Fibroblast of lung (primary cell): Measurements from ENCODE around the gene FECH. TPM values are rescaled to one million over a fixed set of nuclear protein-coding genes. Genes with fewer than 3 reads are reported as not detected.
A peak's percentile ranks its signal among the peaks of the same experiment; 100 is the strongest.

ENCODE experiments used
- DNase-seq, 2 donors: peaks; one replicate each; pipeline versions ENCODE4 v3.0.0 to v3.0.0-alpha.2; 2010; ENCODE audit warnings: low read depth in 2 of 2
- H2AFZ ChIP-seq: 2 replicates; pipeline ENCODE4 v1.5.1; 2012; ENCODE audit warnings: low read length, control low read depth, inconsistent platforms
- H3K27ac ChIP-seq: 2 replicates; pipeline ENCODE4 v1.5.1; 2011; ENCODE audit warnings: low read length, control low read depth; ENCODE audit not compliant: insufficient read depth
- H3K27me3 ChIP-seq: 2 replicates; pipeline ENCODE4 v1.5.1; 2011; ENCODE audit warnings: mild to moderate bottlenecking, low read length; ENCODE audit not compliant: control insufficient read depth, insufficient read depth
- H3K36me3 ChIP-seq: 2 replicates; pipeline ENCODE4 v1.5.1; 2011; ENCODE audit warnings: low read length; ENCODE audit not compliant: control insufficient read depth, insufficient read depth
- H3K4me1 ChIP-seq: 2 replicates; pipeline ENCODE4 v1.5.1; 2011; ENCODE audit warnings: low read length; ENCODE audit not compliant: control insufficient read depth, insufficient read depth; ENCODE audit errors: extremely low read depth
- H3K4me2 ChIP-seq: 2 replicates; pipeline ENCODE4 v1.5.1; 2011; ENCODE audit warnings: low read length, control low read depth; ENCODE audit not compliant: insufficient read depth; ENCODE audit errors: extremely low read depth
- H3K4me3 ChIP-seq, 4 experiments: fragments of 200-600 bp in 1 of 4; sonication (generic) in 1 of 4; replicated peaks in 1 of 4; 2 replicates each; pipeline ENCODE4 v1.5.1; 2011 to 2016; ENCODE audit warnings: low read length in 4 of 4, low read depth in 3 of 4, mild to moderate bottlenecking in 3 of 4, control low read depth in 2 of 4, inconsistent platforms in 1 of 4, mixed read lengths in 1 of 4; ENCODE audit not compliant: insufficient read depth in 1 of 4; ENCODE audit errors: control extremely low read depth in 1 of 4
- H3K79me2 ChIP-seq: 2 replicates; pipeline ENCODE4 v1.5.1; 2012; ENCODE audit warnings: mild to moderate bottlenecking, low read length, inconsistent platforms; ENCODE audit not compliant: control insufficient read depth, insufficient read depth
- H3K9ac ChIP-seq: 2 replicates; pipeline ENCODE4 v1.5.1; 2011; ENCODE audit warnings: mild to moderate bottlenecking, low read length, control low read depth; ENCODE audit not compliant: insufficient read depth
- H3K9me3 ChIP-seq: 2 replicates; pipeline ENCODE4 v1.5.1; 2012; ENCODE audit warnings: low read depth, low read length; ENCODE audit not compliant: control insufficient read depth, insufficient read depth
- H4K20me1 ChIP-seq: 2 replicates; pipeline ENCODE4 v1.5.1; 2011; ENCODE audit warnings: low read length; ENCODE audit not compliant: control insufficient read depth, insufficient read depth; ENCODE audit errors: extremely low read depth
- CTCF ChIP-seq, 2 donors: IDR thresholded peaks in 1 of 2; conservative IDR thresholded peaks in 1 of 2; 1 replicate in 1 of 2; 2 replicates in 1 of 2; pipeline ENCODE4 v1.5.1; 2011 to 2012; ENCODE audit warnings: low read length in 2 of 2, control low read depth in 1 of 2, inconsistent platforms in 1 of 2, low read depth in 1 of 2, mild to moderate bottlenecking in 1 of 2
- EZH2 ChIP-seq: IDR thresholded peaks from 2 replicates; pipeline ENCODE4 v1.5.1; 2012; ENCODE audit warnings: low read length, control low read depth, mild to moderate bottlenecking; ENCODE audit errors: missing control alignments
- polyA plus RNA-seq, 2 donors: library from polyadenylated mRNA; depleted of rRNA in 1 of 2; stranded (reverse) in 1 of 2; unstranded in 1 of 2; fragments of >200 nt; gene quantifications; 2 replicates each; pipeline ENCODE4 v1.2.1, GENCODE V29; 2011 to 2012; ENCODE audit warnings: missing spikeins in 1 of 2
- total RNA-seq: library from RNA; depleted of rRNA; stranded (reverse); fragments of >200 nt; gene quantifications from 2 replicates; pipeline ENCODE4 v1.2.1, GENCODE V29; 2014

The FECH gene
- total and polyA plus RNA-seq, 2 donors (not counting 1 experiment from before 2014, with no cell fraction given) = 23.8 to 44.4 TPM

DNA sequence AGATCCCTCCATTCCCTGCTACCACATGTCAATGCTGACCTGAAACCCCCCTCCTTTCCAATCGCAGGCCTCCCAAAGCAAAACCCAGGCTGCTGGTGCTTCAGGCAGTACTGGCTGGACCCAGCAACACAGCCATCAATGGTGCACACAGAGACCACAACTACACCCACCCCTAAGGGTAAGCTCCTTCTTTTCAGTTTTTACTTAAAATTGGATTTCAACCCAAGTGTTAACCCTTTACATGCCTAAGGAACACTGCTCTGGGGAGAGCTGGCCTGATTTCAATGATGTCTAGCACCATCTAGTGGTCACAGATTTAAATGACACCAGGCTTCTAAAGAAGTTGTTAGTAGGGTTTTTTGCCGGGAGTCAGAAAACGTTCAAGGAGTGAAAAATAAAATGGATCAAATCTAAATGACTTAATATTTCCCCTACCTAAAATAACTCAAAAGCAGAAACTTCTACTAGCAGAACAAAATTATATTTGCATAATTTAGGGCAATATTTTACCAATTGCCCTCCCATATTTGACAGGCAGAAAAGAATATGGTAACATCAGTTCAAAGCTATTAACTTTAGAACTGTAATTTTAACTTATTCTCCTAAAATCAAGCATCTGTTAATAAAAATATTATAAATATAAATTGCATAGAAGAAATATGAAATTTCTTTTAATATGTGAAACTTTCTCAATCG lies 24.6 kb downstream of the FECH start:
- no peak overlapping the region for H3K4me3 ChIP-seq
- H3K4me2 ChIP-seq = no peak overlapping the region
- peak; percentile 37 to 67 for DNase-seq
- peaks cover 4% of the 10 kb centered on the region for H3K36me3 ChIP-seq
- no peak overlapping the region for H3K9ac ChIP-seq
- no peaks in the 10 kb centered on the region for H3K9me3 ChIP-seq
- TF ChIP-seq CTCF (conservative IDR thresholded peaks at IDR 0.05 in 1 of 2, IDR thresholded peaks at IDR 0.05 in 1 of 2; ENCODE audit: low read depth in 1 of 2, low read length in 2 of 2) (peak; percentile 66 to 90), EZH2 (no peak)
- no peaks in the 10 kb centered on the region for H3K79me2 ChIP-seq
- no peaks in the 10 kb centered on the region for H4K20me1 ChIP-seq
- no peaks in the 10 kb centered on the region for H3K27me3 ChIP-seq
- no peak overlapping the region for H3K27ac ChIP-seq
- no peaks in the 10 kb centered on the region for H3K4me1 ChIP-seq
- no peak overlapping the region for H2AFZ ChIP-seq

DNA sequence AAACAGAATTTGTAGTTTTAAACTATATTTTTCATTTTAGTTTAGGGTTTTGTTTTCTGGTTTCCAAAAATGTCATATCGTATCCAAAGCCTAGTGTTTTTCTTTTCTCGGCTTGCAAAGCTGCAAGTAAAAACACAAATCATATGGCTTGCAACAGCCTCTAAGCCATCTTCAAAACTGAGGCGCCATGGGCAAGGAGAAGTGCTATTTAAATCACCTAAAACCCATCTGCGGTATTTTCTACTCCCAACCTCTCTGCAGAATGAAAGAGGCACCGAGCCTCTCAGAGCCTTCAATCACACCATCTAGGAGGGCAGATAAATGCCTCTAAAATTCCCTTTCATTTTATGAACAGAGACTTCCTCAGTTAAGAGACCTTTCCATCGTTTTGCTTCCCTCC lies 25.2 kb downstream of the FECH start:
- H3K4me2 ChIP-seq = no peak overlapping the region
- no peaks in the 10 kb centered on the region for H3K4me1 ChIP-seq
- H3K79me2 ChIP-seq = no peaks in the 10 kb centered on the region
- no peak overlapping the region for H3K4me3 ChIP-seq
- H3K9me3 ChIP-seq = no peaks in the 10 kb centered on the region
- TF ChIP-seq EZH2 (no peak), CTCF (conservative IDR thresholded peaks at IDR 0.05 in 1 of 2, IDR thresholded peaks at IDR 0.05 in 1 of 2; ENCODE audit: low read depth in 1 of 2, low read length in 2 of 2) (no peak)
- H3K27me3 ChIP-seq = no peaks in the 10 kb centered on the region
- no peak overlapping the region for H3K9ac ChIP-seq
- H2AFZ ChIP-seq = no peak overlapping the region
- H3K36me3 ChIP-seq = peaks cover 2% of the 10 kb centered on the region
- no peak overlapping the region for H3K27ac ChIP-seq
- no peaks in the 10 kb centered on the region for H4K20me1 ChIP-seq
- no peak for DNase-seq

- no peak for TF ChIP-seq EZH2
- no peak for TF ChIP-seq CTCF (conservative IDR thresholded peaks at IDR 0.05 in 1 of 2, IDR thresholded peaks at IDR 0.05 in 1 of 2; ENCODE audit: low read depth in 1 of 2, low read length in 2 of 2)
- Histone ChIP-seq H2AFZ (no peak overlapping the region), H3K27ac (no peak overlapping the region), H3K9me3 (no peaks in the 10 kb centered on the region), H3K36me3 (peaks cover 2% of the 10 kb centered on the region), H3K9ac (no peak overlapping the region), H3K4me2 (no peak overlapping the region), H3K4me3 (no peak overlapping the region), H3K27me3 (no peaks in the 10 kb centered on the region), H4K20me1 (no peaks in the 10 kb centered on the region), H3K4me1 (no peaks in the 10 kb centered on the region), H3K79me2 (no peaks in the 10 kb centered on the region)
- no peak for DNase-seq
These were observed 27.2 kb downstream of the FECH start for GRCh38 chr18:57559314-57559713.
